ENCODE measurements around the gene HDAC4. TPM values are rescaled to one million over a fixed set of nuclear protein-coding genes. Genes with fewer than 3 reads are reported as not detected.

HDAC4 gene
- total RNA-seq, 1 experiment from 2014 or later = 61.5 TPM

DNA sequence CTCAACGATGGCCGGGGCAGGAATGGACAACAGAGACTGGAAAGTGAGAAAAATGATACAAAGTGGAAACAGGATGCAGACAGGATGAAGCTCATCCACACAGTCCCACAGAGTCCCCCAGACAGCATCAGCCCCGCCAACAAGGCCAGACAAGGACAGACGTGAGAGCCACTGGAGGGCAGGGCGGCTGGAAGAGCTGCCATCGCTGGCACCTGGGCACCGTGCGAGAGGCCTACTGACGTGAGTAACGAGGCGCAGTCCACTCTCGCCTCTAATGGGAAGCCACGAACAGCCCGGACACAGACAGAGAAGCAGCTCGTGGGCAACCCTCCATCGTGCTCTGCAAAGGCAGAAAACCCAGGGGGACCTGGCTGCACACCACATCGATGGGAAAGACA, 17.1 kb downstream of the HDAC4 start:
- Histone ChIP-seq H3K79me2 (ENCODE audit: low read depth) (no peaks in the 10 kb centered on the region), H3F3A (ENCODE audit: insufficient read depth, low read depth) (no peaks in the 10 kb centered on the region), H3K36me3 (ENCODE audit: low read depth) (no peaks in the 10 kb centered on the region), H3K27me3 (ENCODE audit: insufficient read depth, low read depth) (no peaks in the 10 kb centered on the region), H3K27ac (no peak overlapping the region), H4K20me1 (ENCODE audit: insufficient read depth) (peaks cover 4% of the 10 kb centered on the region; the same call in 1 of the 2 replicates), H3K9me3 (ENCODE audit: insufficient read depth, low read depth) (no peaks in the 10 kb centered on the region), H3K4me3 (no peak overlapping the region), H3K4me1 (replicated peaks; ENCODE audit: insufficient read depth) (no peaks in the 10 kb centered on the region), H3K4me2 (no peak overlapping the region), H2AFZ (no peak overlapping the region), H3K9me2 (ENCODE audit: insufficient read depth) (no peaks in the 10 kb centered on the region)
- intact Hi-C loops (cut with micrococcal nuclease; ENCODE audit: unreplicated experiment) = no loop called here
- BruUV-seq (replicated peaks) = no TSS peak
- ChIA-PET CTCF (no interaction called here), POLR2A (ENCODE audit: unreplicated experiment) (no interaction called here)
- TF ChIP-seq, protein P1, sequence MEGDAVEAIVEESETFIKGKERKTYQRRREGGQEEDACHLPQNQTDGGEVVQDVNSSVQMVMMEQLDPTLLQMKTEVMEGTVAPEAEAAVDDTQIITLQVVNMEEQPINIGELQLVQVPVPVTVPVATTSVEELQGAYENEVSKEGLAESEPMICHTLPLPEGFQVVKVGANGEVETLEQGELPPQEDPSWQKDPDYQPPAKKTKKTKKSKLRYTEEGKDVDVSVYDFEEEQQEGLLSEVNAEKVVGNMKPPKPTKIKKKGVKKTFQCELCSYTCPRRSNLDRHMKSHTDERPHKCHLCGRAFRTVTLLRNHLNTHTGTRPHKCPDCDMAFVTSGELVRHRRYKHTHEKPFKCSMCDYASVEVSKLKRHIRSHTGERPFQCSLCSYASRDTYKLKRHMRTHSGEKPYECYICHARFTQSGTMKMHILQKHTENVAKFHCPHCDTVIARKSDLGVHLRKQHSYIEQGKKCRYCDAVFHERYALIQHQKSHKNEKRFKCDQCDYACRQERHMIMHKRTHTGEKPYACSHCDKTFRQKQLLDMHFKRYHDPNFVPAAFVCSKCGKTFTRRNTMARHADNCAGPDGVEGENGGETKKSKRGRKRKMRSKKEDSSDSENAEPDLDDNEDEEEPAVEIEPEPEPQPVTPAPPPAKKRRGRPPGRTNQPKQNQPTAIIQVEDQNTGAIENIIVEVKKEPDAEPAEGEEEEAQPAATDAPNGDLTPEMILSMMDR (conservative IDR thresholded peaks at IDR 0.05) = no peak
- no peak for TF ChIP-seq EZH2 (IDR thresholded peaks at IDR 0.05; ENCODE audit: low read depth)
- no peak for DNase-seq

DNA sequence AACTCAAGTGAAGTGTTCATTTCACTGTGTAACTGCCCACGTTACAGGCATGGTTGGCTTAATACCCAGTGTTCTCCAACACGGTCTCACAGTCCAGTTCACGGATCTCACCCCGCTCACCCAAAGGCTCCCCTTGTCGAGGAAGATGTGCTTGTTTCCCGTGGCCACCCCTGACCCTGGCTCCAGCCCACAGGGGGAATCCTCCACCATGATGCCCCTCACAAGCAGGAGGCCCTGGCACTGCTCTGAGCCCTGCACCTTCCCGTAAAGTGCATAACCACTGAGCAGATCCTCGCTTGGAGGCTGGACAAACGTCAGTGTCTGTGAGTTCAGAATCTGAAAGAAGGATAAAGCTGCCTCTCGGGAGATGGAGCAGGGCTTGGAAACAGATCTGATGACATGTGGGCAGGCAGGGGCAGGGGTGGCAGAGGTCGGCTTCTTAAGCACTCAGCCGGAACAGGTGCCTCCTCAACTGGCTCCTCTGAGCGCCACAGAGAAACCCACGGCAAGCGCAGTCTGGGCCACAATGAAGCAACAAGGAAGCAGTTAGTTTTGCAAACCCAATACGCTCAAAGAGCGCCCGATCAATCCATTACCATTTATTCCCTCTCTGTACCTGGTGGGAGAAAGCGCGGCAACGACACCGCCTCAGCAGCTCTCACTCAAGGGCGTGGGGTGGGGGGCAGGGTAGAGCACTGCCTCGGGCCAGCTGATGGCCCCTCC, 17.6 kb downstream of the HDAC4 start:
- Histone ChIP-seq H3K9me2 (ENCODE audit: insufficient read depth) (no peaks in the 10 kb centered on the region), H4K20me1 (ENCODE audit: insufficient read depth) (peaks cover 5% of the 10 kb centered on the region; the same call in 1 of the 2 replicates), H3F3A (ENCODE audit: insufficient read depth, low read depth) (no peaks in the 10 kb centered on the region), H3K4me1 (replicated peaks; ENCODE audit: insufficient read depth) (no peaks in the 10 kb centered on the region), H3K36me3 (ENCODE audit: low read depth) (no peaks in the 10 kb centered on the region), H2AFZ (no peak overlapping the region), H3K4me3 (no peak overlapping the region), H3K27ac (no peak overlapping the region), H3K27me3 (ENCODE audit: insufficient read depth, low read depth) (no peaks in the 10 kb centered on the region), H3K79me2 (ENCODE audit: low read depth) (no peaks in the 10 kb centered on the region), H3K4me2 (no peak overlapping the region), H3K9me3 (ENCODE audit: insufficient read depth, low read depth) (no peaks in the 10 kb centered on the region)
- TF ChIP-seq, protein P1 (conservative IDR thresholded peaks at IDR 0.05) = no peak
- TF ChIP-seq EZH2 (IDR thresholded peaks at IDR 0.05; ENCODE audit: low read depth) = no peak
- no peak for DNase-seq
- intact Hi-C loops (cut with micrococcal nuclease; ENCODE audit: unreplicated experiment) = no loop called here
- POLR2A ChIA-PET (ENCODE audit: unreplicated experiment) = no interaction called here
- no TSS peak for BruUV-seq (replicated peaks)
- CTCF ChIA-PET = no interaction called here

DNA sequence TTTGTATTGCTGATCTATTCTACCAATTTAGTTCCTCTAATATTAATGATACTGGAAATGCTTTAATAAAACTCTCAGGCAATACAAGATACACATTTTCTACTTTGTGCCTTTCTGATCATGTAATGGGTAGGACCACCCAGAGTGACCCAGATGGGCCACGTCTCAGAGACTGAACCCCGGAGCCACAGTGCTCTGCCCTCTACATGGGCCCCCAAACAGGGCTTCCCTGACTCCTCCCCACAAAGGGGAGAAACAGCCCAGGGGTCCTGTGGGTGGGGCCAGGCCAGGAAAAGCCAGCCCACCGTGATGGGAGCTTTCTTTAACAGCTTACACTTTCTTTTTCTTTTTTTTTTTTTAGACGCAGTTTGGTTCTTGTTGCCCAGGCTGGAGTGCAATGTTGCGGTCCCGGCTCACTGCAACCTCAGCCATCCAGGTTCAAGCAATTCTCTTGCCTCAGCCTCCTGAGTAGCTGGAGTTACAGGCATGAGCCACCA, 18.4 kb downstream of the HDAC4 start:
- no peak overlapping the region for H3K4me2 ChIP-seq
- no peak for DNase-seq
- intact Hi-C loops (cut with micrococcal nuclease; ENCODE audit: unreplicated experiment) = no loop called here
- ChIA-PET CTCF (no interaction called here), POLR2A (ENCODE audit: unreplicated experiment) (interaction anchor here (0.6 kb wide), 1 partner anchor 19 kb away, joined by 3 read pairs; the partner anchor contains the start of gene HDAC4)
- no peaks in the 10 kb centered on the region for H3K9me2 ChIP-seq (ENCODE audit: insufficient read depth)
- no peaks in the 10 kb centered on the region for H3K4me1 ChIP-seq (replicated peaks; ENCODE audit: insufficient read depth)
- H4K20me1 ChIP-seq (ENCODE audit: insufficient read depth) = peaks cover 5% of the 10 kb centered on the region; the same call in 1 of the 2 replicates
- no peak overlapping the region for H2AFZ ChIP-seq
- no peaks in the 10 kb centered on the region for H3F3A ChIP-seq (ENCODE audit: insufficient read depth, low read depth)
- H3K9me3 ChIP-seq (ENCODE audit: insufficient read depth, low read depth) = no peaks in the 10 kb centered on the region
- H3K79me2 ChIP-seq (ENCODE audit: low read depth) = no peaks in the 10 kb centered on the region
- H3K27me3 ChIP-seq (ENCODE audit: insufficient read depth, low read depth) = no peaks in the 10 kb centered on the region
- BruUV-seq (replicated peaks) = TSS peak; percentile 15
- TF ChIP-seq, protein P1 (conservative IDR thresholded peaks at IDR 0.05) = no peak
- no peak for TF ChIP-seq EZH2 (IDR thresholded peaks at IDR 0.05; ENCODE audit: low read depth)
- no peaks in the 10 kb centered on the region for H3K36me3 ChIP-seq (ENCODE audit: low read depth)
- H3K27ac ChIP-seq = no peak overlapping the region
- H3K4me3 ChIP-seq = no peak overlapping the region
